ENCODE results near the gene FAM227B.

DNA sequence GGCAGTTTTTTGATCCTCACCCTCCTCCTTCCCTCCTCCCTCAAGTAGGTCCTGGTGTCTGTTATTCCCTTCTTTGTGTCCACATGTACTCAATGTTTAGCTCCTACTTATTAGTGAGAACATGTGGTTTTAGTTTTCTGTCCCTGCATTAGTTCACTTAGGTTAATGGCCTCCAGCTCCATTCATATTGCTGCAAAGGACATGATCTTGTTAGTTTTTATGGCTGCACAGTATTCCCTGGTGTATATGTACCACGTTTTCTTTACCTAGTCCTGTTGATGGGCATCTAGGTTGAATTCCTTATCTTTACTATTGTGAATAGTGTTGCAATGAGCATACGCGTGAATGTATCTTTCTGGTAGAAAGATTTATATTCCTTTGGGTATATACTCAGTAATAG lies 259.2 kb downstream of the FAM227B start:
- TF ChIP-seq, protein P1, sequence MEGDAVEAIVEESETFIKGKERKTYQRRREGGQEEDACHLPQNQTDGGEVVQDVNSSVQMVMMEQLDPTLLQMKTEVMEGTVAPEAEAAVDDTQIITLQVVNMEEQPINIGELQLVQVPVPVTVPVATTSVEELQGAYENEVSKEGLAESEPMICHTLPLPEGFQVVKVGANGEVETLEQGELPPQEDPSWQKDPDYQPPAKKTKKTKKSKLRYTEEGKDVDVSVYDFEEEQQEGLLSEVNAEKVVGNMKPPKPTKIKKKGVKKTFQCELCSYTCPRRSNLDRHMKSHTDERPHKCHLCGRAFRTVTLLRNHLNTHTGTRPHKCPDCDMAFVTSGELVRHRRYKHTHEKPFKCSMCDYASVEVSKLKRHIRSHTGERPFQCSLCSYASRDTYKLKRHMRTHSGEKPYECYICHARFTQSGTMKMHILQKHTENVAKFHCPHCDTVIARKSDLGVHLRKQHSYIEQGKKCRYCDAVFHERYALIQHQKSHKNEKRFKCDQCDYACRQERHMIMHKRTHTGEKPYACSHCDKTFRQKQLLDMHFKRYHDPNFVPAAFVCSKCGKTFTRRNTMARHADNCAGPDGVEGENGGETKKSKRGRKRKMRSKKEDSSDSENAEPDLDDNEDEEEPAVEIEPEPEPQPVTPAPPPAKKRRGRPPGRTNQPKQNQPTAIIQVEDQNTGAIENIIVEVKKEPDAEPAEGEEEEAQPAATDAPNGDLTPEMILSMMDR (IDR thresholded peaks at IDR 0.05): no peak
- TF ChIP-seq POLR2A (IDR thresholded peaks at IDR 0.05): no peak
